ENCODE results near the gene ACTN1.

DNA sequence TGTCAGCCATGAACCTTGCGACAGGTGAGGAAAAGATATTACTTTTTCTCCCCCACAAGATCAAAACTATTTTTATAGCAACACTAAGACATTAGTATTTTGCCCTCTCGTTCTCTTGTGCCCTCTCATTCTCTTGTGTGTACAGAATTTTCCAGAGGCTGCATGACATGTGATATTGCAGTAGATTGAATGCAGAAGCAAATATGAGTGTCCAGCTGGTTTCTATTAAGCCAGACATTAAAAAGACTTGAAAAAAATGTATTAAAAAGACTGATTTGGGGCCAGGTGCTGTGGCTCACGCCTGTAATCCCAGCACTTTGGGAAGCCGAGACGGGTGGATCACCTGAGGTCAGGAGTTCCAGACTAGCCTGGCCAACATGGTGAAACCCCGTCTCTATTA is 122.5 kb downstream of the ACTN1 start:
- no peak for TF ChIP-seq POLR2A (IDR thresholded peaks at IDR 0.05; ENCODE audit: low read depth)
- TF ChIP-seq, protein P1, sequence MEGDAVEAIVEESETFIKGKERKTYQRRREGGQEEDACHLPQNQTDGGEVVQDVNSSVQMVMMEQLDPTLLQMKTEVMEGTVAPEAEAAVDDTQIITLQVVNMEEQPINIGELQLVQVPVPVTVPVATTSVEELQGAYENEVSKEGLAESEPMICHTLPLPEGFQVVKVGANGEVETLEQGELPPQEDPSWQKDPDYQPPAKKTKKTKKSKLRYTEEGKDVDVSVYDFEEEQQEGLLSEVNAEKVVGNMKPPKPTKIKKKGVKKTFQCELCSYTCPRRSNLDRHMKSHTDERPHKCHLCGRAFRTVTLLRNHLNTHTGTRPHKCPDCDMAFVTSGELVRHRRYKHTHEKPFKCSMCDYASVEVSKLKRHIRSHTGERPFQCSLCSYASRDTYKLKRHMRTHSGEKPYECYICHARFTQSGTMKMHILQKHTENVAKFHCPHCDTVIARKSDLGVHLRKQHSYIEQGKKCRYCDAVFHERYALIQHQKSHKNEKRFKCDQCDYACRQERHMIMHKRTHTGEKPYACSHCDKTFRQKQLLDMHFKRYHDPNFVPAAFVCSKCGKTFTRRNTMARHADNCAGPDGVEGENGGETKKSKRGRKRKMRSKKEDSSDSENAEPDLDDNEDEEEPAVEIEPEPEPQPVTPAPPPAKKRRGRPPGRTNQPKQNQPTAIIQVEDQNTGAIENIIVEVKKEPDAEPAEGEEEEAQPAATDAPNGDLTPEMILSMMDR (IDR thresholded peaks at IDR 0.05), result no peak

All from esophagus muscularis mucosa (tissue), 3 donors.